HG03066 (cell line): ENCODE results near the gene MSN.

Experiments used
- ATAC-seq: cut with Tn5 transposase; IDR thresholded peaks from one replicate; pipeline ENCODE4 v1.9.1; 2021; ENCODE audit warnings: low read depth; ENCODE audit not compliant: unreplicated experiment

The MSN gene

DNA sequence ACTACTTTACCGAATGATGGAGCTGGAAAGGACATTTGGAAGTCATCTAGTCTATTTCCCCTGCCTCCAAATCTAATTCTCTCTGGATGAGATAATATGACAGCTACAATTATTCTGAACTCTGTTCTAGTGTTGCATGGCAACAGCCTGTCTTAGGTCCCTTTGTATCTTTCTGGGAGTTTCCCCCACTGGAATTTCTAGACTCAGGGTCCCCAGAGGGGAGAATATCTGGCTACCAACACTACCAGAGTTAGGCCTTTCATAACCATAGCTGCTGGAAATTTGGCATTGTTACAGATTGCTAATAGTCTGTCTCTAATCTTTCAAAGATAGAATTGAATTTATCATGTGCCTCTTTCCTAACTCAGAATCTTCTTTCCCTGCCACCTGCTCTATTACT, 4.5 kb downstream of the MSN start:
- ATAC-seq: no peak

GRCh38 chrX:65673857-65674203, 6.4 kb downstream of the MSN start:
- no peak for ATAC-seq

DNA sequence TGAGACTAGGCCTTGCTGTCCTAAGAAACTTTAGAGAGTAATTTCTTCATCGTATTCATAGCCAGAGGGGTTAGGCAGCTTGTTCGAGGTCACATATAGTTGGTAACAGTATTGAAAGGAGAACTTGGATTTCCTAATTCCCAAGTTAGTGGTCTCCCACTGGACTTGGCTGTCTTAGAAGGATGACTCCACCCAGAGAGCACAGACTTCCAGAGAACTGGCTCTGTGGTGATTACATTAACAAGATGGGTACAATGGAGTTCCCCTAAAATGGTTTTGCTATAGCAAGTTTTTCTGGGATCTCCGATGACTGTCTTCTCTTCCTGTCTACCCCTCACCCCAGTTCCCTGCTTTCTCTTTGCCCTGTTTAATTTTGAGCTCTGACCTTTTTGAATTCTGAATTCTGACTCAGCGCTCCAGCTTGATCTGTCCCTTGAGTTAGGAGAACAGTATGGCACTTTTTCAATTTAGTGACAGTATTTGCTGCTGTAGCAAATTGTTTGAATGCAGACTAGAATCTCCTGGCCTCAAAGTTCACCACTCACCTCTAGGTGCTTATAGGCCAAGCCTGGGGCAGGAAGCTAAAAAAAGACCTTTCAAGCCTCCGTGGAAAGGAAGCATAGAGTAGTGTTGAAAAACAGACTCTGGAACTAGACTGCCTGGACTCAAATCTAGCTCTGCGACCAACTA, 6.9 kb downstream of the MSN start:
- no peak for ATAC-seq

- ATAC-seq: no peak
These were observed 10.6 kb downstream of the MSN start for GRCh38 chrX:65677954-65678469.

DNA sequence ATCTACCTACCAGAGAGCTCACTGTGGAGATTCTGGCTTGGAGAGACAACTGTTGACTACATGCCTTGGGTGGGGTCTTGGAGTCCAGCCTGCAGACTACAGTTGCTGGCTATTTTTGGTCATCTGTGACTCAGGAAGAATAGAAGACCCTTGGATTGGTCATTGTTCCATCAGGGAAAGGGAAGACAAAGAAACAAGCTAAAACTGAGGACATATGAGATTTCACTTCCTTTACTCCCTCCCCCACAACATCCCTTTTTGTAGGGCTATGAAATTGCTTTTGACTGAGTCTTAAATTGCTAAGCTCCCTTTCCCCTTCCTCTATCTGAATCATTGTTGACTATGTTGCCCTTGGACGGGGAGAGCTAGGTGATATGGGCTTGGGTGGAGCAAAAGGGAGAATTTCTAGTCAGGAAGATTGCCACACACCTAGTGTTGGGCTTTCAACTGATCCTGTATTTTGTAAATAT, 11.7 kb downstream of the MSN start:
- ATAC-seq: no peak

DNA sequence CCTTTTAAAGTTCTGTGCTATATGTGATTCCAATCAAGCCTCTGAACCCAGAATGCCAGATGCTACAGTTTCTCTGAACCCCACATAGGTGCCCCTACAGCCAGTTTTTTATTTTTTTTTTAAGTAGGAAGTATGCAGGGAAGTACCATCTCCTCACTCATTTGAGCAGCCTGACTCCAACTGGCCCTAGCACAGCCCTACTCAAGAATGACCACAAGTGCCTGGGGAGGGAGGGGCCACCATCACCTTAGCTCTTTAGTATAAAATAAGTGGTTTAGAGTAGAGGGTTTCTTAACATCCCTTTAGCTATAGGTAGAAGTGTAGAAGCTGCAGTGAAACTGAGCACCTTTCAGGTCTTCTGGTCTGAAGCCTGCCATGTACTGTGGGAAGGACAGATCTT, 14.4 kb downstream of the MSN start:
- no peak for ATAC-seq

DNA sequence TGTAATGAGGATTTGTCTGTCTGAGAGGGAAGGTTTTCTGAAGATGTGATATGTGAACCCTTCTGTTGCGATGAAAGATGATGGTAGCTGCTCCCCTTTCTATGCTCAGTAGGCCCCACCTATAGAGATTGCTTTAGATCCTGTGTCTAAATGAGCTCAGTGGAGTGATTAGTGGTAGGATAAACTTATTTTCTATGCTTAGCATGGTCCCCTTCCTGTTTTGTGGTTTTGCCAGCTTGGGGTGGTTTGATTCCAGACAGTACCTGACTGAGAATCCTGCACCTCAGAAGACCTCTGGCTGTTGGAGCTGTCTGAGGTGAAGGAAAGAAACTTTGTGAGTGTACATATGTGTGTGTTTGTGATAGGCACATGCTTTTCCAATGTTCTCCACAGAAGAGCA, 17.7 kb downstream of the MSN start:
- no peak for ATAC-seq

- no peak for ATAC-seq
These were observed 18.8 kb downstream of the MSN start for GRCh38 chrX:65686236-65686635.

GRCh38 chrX:65687367-65687766, 19.9 kb downstream of the MSN start:
- ATAC-seq: no peak

DNA sequence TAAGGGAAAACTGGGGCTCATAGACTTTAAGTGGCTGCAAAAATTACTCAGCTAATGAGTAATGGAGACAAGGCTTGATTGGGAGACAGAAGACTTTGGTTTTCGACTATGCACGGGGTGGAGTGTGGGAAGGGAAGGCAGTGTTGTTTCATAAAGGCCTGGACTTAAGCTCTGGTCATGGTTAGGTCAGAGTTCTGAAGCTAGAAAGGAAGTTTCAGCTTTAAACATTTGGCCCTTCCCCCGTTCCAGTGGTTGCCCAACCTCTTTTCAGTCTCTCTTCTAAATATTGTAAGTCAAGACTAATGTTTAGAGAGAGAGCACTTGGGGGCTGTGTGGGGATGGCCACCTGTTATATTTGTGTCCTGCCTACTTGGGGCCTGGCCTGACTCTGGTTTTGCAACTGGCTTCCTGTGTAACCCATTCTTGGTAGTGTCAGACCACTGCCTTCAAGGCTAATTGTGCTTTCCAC, 21.0 kb downstream of the MSN start:
- ATAC-seq: peak; percentile 83

- no peak for ATAC-seq
These were observed 21.9 kb downstream of the MSN start for GRCh38 chrX:65689377-65689776.

DNA sequence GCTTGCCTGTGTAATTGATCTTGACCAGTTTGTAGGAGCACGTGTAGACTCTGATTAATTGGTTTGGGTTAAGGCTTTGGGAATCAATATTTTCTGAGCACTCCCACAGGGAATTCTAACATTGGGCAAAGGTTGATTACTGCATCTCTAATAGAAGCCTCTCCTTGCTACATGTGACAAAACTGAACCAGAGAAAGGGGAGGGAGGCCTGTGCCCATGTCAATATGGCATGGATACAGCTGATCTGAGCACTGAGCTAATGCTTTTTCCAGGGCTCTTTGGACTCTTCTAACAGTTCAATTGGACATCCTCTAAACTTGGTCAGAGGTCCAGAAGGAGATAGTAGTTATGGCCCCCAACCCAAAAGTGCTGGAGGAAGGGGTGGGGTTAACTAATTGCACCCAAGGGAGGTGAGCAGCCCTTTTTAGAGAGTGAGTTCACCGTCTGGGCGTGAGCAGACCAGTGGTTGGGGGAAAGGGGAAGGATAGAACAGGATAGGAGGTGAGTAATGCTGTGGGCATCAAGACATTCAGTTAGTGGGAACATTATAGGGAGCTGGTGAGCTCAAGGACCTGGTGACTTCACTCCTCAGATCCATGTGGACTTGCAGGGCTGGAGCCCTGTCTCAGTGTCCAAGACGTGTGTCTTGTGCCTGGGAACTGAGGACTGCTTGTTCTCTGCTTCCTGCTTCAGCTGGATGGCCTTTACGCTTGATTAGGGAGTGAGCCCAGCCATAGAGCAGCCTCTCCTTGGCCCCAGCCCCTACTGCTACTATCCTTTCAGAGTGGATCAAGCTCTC, 22.8 kb downstream of the MSN start:
- no peak for ATAC-seq

DNA sequence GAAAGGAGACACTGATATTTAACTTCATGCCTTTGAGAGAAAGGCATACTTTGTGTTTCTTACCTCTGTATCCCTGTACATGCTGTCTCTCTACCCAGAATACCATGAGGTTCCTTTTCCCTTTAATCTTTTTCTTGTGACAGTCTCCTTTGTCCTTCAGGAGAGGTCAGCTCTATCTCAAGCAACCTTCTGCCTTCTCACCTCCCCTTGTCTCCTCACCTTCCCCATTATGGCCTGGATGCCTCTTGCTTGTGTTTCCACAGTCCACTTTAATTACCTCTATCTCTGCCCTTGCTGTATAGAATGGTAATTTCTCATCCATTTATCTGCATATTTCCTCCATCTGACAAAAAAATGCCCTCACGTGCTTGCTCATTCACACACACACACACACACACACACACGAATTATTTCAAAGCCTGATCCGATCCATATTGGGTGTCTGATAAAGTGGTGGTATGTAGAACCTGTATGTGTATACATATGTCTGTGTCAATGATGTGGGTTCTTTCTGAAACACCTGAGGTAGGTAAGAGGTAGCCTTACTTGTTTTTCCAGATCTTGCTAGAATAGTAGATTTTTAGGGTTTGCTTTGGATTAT, 28.5 kb downstream of the MSN start:
- no peak for ATAC-seq

DNA sequence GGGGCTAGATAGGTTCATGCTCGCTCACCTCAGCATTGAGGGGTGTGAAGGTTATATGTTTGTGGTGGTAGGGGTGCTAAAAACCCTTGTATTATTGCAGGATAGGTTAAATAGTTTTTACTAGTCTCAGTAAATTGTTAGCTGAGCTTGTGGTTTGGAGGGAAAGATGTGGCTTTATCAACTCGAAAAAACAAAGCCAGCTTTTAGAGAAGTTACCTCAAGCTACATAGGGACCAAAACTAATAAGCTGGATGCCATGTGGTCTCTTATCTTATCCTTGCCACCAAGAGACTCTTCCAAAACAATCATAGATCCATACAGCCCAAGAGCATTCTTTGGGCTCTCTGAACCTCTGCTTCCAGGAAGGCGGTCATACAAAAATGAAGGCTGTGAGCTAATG, 29.2 kb downstream of the MSN start:
- no peak for ATAC-seq

DNA sequence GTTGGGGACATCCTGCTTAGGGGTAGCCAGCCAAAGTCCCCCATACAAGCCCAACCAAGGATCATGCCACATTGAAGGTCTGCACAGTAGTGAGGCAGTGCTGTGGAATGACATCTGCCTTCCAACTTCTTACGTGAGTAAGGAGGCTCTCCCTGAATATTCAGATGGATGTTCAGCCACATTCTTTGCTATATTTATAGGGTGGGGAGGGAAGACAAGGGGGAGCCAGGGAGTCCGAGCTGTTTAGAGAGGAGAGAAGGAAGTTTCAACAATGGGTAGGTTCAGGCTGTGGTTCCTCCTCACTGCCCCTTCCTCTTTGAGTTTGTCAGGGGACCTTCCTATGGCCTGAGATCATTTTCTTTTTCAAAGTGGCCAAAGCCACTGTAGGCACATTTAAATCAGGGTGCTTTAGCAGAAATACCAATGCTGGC, 29.8 kb downstream of the MSN start:
- no peak for ATAC-seq

- peak; percentile 68 for ATAC-seq
These were observed 30.7 kb downstream of the MSN start for GRCh38 chrX:65697915-65698796.

DNA sequence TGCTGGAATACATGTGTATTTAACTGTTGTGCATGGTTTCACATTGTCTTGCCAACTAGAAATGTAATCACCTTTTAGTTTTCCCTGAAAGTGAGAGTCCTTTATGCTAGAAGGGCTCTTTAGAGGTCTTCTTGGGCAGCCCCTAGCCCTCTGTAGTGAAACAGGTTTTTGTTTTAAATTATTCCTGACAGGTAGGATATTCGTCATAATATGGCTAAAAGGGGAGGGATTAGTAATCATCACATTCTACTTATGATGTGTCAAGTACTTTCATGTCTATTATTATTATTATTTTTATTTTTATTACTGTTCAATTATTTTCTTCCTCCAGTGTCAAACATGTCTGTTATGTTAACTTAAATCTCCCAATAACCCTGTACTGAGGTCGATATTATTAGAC, 35.5 kb downstream of the MSN start:
- ATAC-seq: no peak

DNA sequence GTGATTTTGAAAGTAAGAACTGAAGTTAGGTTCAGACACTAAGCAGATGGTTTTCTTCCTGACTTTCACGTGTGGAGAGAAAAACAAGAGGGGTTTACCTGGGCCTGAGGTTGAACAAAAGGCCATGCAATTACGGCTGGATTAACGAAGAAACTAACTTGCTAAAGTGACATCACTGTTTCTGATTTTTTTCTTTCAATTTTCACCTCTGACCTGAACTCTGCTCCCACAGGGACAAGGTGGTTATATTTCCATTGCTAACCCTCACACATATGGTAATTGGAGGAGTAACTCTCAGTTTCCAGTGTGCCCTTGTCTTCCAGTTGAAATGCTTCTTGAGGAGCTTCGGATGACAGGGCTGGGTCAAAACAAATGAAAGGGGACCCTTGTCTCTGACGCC, 38.0 kb downstream of the MSN start:
- no peak for ATAC-seq

DNA sequence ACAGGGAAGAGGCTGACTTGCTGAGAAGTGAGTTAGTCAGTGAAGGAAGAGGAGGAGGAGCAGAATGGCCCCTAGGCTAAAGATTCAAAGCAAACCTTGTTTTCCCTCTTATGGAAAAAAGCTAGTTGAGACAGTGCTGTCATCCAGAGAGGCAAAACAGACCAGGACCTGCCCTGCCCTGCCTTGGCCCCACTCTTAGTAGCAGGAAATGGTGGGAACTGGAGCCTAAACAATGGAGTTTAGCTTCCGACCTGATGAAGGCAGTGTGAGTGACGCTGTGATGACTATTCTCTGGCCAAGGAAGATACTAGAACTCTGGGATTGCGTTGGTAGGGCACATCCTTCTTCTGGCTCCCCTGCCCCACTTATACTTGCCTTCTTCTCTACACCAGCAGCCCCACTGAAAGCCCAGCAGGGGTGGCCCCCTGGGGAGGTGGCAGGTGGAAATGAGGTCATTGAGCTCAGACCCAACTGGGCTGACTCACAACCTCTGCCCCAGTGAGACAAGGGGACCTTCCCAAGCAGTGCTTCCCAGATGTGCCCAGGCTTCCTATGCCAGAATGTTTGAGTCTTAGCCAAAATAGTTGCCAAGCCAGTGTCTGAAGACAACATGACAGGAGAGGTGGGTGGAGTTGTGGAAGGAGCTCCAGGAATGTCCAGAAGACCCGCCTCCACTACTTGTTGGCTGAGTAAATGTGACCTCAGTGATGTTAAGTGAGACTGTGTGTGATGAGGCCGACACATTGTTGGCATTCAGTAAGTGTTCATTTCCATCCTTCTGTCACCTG, 38.8 kb downstream of the MSN start:
- peak; percentile 40 for ATAC-seq

GRCh38 chrX:65707151-65707550, 39.7 kb downstream of the MSN start:
- no peak for ATAC-seq
